Hepatocyte (in vitro differentiated cells): ENCODE results near the gene BAX.

Experiments used
- CTCF ChIP-seq: fragments of 200-600 bp; sonication (generic); IDR thresholded peaks from 2 replicates; pipeline ENCODE4 v1.5.1; 2016; ENCODE audit warnings: antibody characterized with exemption, mild to moderate bottlenecking; ENCODE audit not compliant: poor library complexity
- EZH2 ChIP-seq: fragments of 200-600 bp; sonication (generic); IDR thresholded peaks from 2 replicates; pipeline ENCODE4 v1.6.1; 2016; ENCODE audit warnings: antibody characterized with exemption, mild to moderate bottlenecking, borderline replicate concordance
- EZH2phosphoT487 ChIP-seq: fragments of 200-600 bp; sonication (generic); IDR thresholded peaks from one replicate; pipeline ENCODE4 v1.6.1; 2018; ENCODE audit warnings: antibody characterized with exemption, mild to moderate bottlenecking, low read depth, moderate library complexity; ENCODE audit not compliant: unreplicated experiment, severe bottlenecking

- no peak for TF ChIP-seq EZH2
- no peak for TF ChIP-seq CTCF
- TF ChIP-seq EZH2phosphoT487: no peak
Measured at GRCh38 chr19:48966541-48967345, 12.1 kb downstream of the BAX start.
